Measurements from ENCODE around the gene HNF4A. TPM values are rescaled to one million over a fixed set of nuclear protein-coding genes. Genes with fewer than 3 reads are reported as not detected.

The HNF4A gene
- polyA plus RNA-seq, 1 experiment: 0.04 TPM

GRCh38 chr20:44429017-44429339 lies 73.5 kb downstream of the HNF4A start:
- TF ChIP-seq CTCF (IDR thresholded peaks at IDR 0.05; ENCODE audit: insufficient read depth, low read depth, low read length): no peak
- no peaks in the 10 kb centered on the region; the same call in none of the 2 replicates for H3K27me3 ChIP-seq (ENCODE audit: control insufficient read depth, insufficient read depth, low read length)
- no peak for DNase-seq (ENCODE audit: low read depth)
- ChIA-PET POLR2A (no interaction called here), CTCF (no interaction called here)
- no peak overlapping the region for H3K4me3 ChIP-seq (ENCODE audit: low read depth, low read length)
- H3K36me3 ChIP-seq (ENCODE audit: control insufficient read depth, insufficient read depth, low read length): no peaks in the 10 kb centered on the region

GRCh38 chr20:44429419-44430269 lies 74.1 kb downstream of the HNF4A start:
- TF ChIP-seq CTCF (IDR thresholded peaks at IDR 0.05; ENCODE audit: insufficient read depth, low read depth, low read length): no peak
- DNase-seq (ENCODE audit: low read depth): no peak
- POLR2A ChIA-PET: no interaction called here
- Histone ChIP-seq H3K27me3 (ENCODE audit: control insufficient read depth, insufficient read depth, low read length) (no peaks in the 10 kb centered on the region; the same call in none of the 2 replicates), H3K4me3 (ENCODE audit: low read depth, low read length) (no peak overlapping the region), H3K36me3 (ENCODE audit: control insufficient read depth, insufficient read depth, low read length) (no peaks in the 10 kb centered on the region)
- CTCF ChIA-PET: no interaction called here

- TF ChIP-seq CTCF (IDR thresholded peaks at IDR 0.05; ENCODE audit: insufficient read depth, low read depth, low read length): no peak
- CTCF ChIA-PET: interaction anchor here (0.6 kb wide), 1 partner anchor 111 kb away, joined by 3 read pairs; no protein-coding TSS in a partner anchor
- POLR2A ChIA-PET: no interaction called here
These were observed 75.0 kb downstream of the HNF4A start for GRCh38 chr20:44430270-44431065.

GRCh38 chr20:44431118-44431501 lies 75.6 kb downstream of the HNF4A start:
- TF ChIP-seq CTCF (IDR thresholded peaks at IDR 0.05; ENCODE audit: insufficient read depth, low read depth, low read length): no peak
- Histone ChIP-seq H3K27me3 (ENCODE audit: control insufficient read depth, insufficient read depth, low read length) (peaks cover 2% of the 10 kb centered on the region), H3K4me3 (ENCODE audit: low read depth, low read length) (no peak overlapping the region), H3K36me3 (ENCODE audit: control insufficient read depth, insufficient read depth, low read length) (no peaks in the 10 kb centered on the region)
- CTCF ChIA-PET: interaction anchor here (0.6 kb wide), 1 partner anchor 112 kb away, joined by 3 read pairs; no protein-coding TSS in a partner anchor
- DNase-seq (ENCODE audit: low read depth): no peak
- POLR2A ChIA-PET: no interaction called here

More at GRCh38 chr20:44430270-44431065, 75.0 kb downstream of the HNF4A start:
- Histone ChIP-seq H3K27me3 (ENCODE audit: control insufficient read depth, insufficient read depth, low read length) (peaks cover under 1% of the 10 kb centered on the region), H3K36me3 (ENCODE audit: control insufficient read depth, insufficient read depth, low read length) (no peaks in the 10 kb centered on the region), H3K4me3 (ENCODE audit: low read depth, low read length) (no peak overlapping the region)
- DNase-seq (ENCODE audit: low read depth): no peak

GRCh38 chr20:44431502-44432234 lies 76.2 kb downstream of the HNF4A start:
- TF ChIP-seq CTCF (IDR thresholded peaks at IDR 0.05; ENCODE audit: insufficient read depth, low read depth, low read length): no peak
- DNase-seq (ENCODE audit: low read depth): no peak
- CTCF ChIA-PET: no interaction called here
- H3K36me3 ChIP-seq (ENCODE audit: control insufficient read depth, insufficient read depth, low read length): no peaks in the 10 kb centered on the region
- H3K27me3 ChIP-seq (ENCODE audit: control insufficient read depth, insufficient read depth, low read length): peaks cover 2% of the 10 kb centered on the region
- no peak overlapping the region for H3K4me3 ChIP-seq (ENCODE audit: low read depth, low read length)
- POLR2A ChIA-PET: no interaction called here
